ENCODE measurements around the gene ARHGAP26. TPM values are rescaled to one million over a fixed set of nuclear protein-coding genes. Genes with fewer than 3 reads are reported as not detected.

ARHGAP26 gene
- polyA plus RNA-seq, 1 donor from 2014 or later: 0.83 TPM

- no peaks in the 10 kb centered on the region for H3K9me3 ChIP-seq (ENCODE audit: low read length)
- no peak for TF ChIP-seq RAD21 (conservative IDR thresholded peaks at IDR 0.05)
- no peak for TF ChIP-seq REST (IDR thresholded peaks at IDR 0.05; ENCODE audit: borderline replicate concordance)
- no peak for TF ChIP-seq POLR2AphosphoS5 (IDR thresholded peaks at IDR 0.05)
- no peak for TF ChIP-seq EZH2 (IDR thresholded peaks at IDR 0.05; ENCODE audit: borderline replicate concordance, insufficient read depth, low read length, poor library complexity, severe bottlenecking)
- TF ChIP-seq CTCF (IDR thresholded peaks at IDR 0.05; ENCODE audit: poor library complexity, severe bottlenecking): no peak
- no peak for TF ChIP-seq MXI1 (conservative IDR thresholded peaks at IDR 0.05; ENCODE audit: poor library complexity, severe bottlenecking)
- no peak for TF ChIP-seq EP300 (conservative IDR thresholded peaks at IDR 0.05; ENCODE audit: poor library complexity, severe bottlenecking)
- no peak for TF ChIP-seq TAF1 (IDR thresholded peaks at IDR 0.05; ENCODE audit: low read depth)
- TF ChIP-seq SMC3 (conservative IDR thresholded peaks at IDR 0.05; ENCODE audit: poor library complexity): no peak
- H3K36me3 ChIP-seq (ENCODE audit: insufficient read depth, low read length): no peaks in the 10 kb centered on the region
- H3K27me3 ChIP-seq (ENCODE audit: insufficient read depth, low read depth, low read length): no peaks in the 10 kb centered on the region
- H4K20me1 ChIP-seq (ENCODE audit: insufficient read depth): no peaks in the 10 kb centered on the region
- no peak overlapping the region for H2AFZ ChIP-seq (ENCODE audit: low read depth, low read length)
- no peak overlapping the region for H3K4me3 ChIP-seq (ENCODE audit: low read length)
- no peak overlapping the region for H3K9ac ChIP-seq (ENCODE audit: low read length)
- no peaks in the 10 kb centered on the region for H3F3A ChIP-seq (ENCODE audit: insufficient read depth, low read length, poor library complexity, severe bottlenecking)
- no peaks in the 10 kb centered on the region for H3K79me2 ChIP-seq (replicated peaks; ENCODE audit: insufficient read depth, low read length)
- H3K9me2 ChIP-seq (ENCODE audit: insufficient read depth, low read length): no peaks in the 10 kb centered on the region
- no peak overlapping the region for H3K4me2 ChIP-seq (ENCODE audit: low read length)
- H3K27ac ChIP-seq (ENCODE audit: low read length): no peak overlapping the region
Observed at GRCh38 chr5:142883025-142883424, 112.8 kb downstream of the ARHGAP26 start.

- H3K79me2 ChIP-seq (replicated peaks; ENCODE audit: insufficient read depth, low read length): no peaks in the 10 kb centered on the region
- no peaks in the 10 kb centered on the region for H4K20me1 ChIP-seq (ENCODE audit: insufficient read depth)
- TF ChIP-seq SMC3 (conservative IDR thresholded peaks at IDR 0.05; ENCODE audit: poor library complexity): no peak
- TF ChIP-seq EZH2 (IDR thresholded peaks at IDR 0.05; ENCODE audit: borderline replicate concordance, insufficient read depth, low read length, poor library complexity, severe bottlenecking): no peak
- TF ChIP-seq POLR2AphosphoS5 (IDR thresholded peaks at IDR 0.05): no peak
- no peak for TF ChIP-seq MXI1 (conservative IDR thresholded peaks at IDR 0.05; ENCODE audit: poor library complexity, severe bottlenecking)
- no peak for TF ChIP-seq CTCF (IDR thresholded peaks at IDR 0.05; ENCODE audit: poor library complexity, severe bottlenecking)
- no peak for TF ChIP-seq EP300 (conservative IDR thresholded peaks at IDR 0.05; ENCODE audit: poor library complexity, severe bottlenecking)
- TF ChIP-seq RAD21 (conservative IDR thresholded peaks at IDR 0.05): no peak
- TF ChIP-seq TAF1 (IDR thresholded peaks at IDR 0.05; ENCODE audit: low read depth): no peak
- no peak for TF ChIP-seq REST (IDR thresholded peaks at IDR 0.05; ENCODE audit: borderline replicate concordance)
- H3K4me3 ChIP-seq (ENCODE audit: low read length): no peak overlapping the region
- no peaks in the 10 kb centered on the region for H3F3A ChIP-seq (ENCODE audit: insufficient read depth, low read length, poor library complexity, severe bottlenecking)
- no peaks in the 10 kb centered on the region for H3K27me3 ChIP-seq (ENCODE audit: insufficient read depth, low read depth, low read length)
- H3K9me3 ChIP-seq (ENCODE audit: low read length): no peaks in the 10 kb centered on the region
- no peaks in the 10 kb centered on the region for H3K36me3 ChIP-seq (ENCODE audit: insufficient read depth, low read length)
- H3K9ac ChIP-seq (ENCODE audit: low read length): no peak overlapping the region
- H3K9me2 ChIP-seq (ENCODE audit: insufficient read depth, low read length): no peaks in the 10 kb centered on the region
- H3K4me2 ChIP-seq (ENCODE audit: low read length): no peak overlapping the region
- no peak overlapping the region for H2AFZ ChIP-seq (ENCODE audit: low read depth, low read length)
- no peak overlapping the region for H3K27ac ChIP-seq (ENCODE audit: low read length)
Observed at GRCh38 chr5:142883438-142883837, 113.3 kb downstream of the ARHGAP26 start.
